AG04450 (cell line): ENCODE measurements around the gene CCDC82. TPM values are rescaled to one million over a fixed set of nuclear protein-coding genes. Genes with fewer than 3 reads are reported as not detected.

Source experiments
- CTCF ChIA-PET: fragments of 300-600, 350-600 bp; formaldehyde crosslinking; extraction: SDS; loops from one replicate; lab custom pipeline; 2022; ENCODE audit warnings: antibody characterized with exemption, inconsistent platforms; lab: Charles Lee
- POLR2A ChIA-PET: fragments of 350-600 bp; formaldehyde crosslinking; extraction: SDS; loops from one replicate; lab custom pipeline; 2021; ENCODE audit warnings: antibody characterized with exemption, inconsistent platforms; lab: Yijun Ruan, JAX
- DNase-seq: peaks from one replicate; pipeline ENCODE4 v3.0.0-alpha.2; 2011; ENCODE audit warnings: low read depth, low spot score
- H3K27ac ChIP-seq: one replicate; pipeline ENCODE4 v1.5.1; 2012; ENCODE audit warnings: low read depth, low read length, control low read depth
- H3K27me3 ChIP-seq: one replicate; pipeline ENCODE4 v1.6.0; 2012; ENCODE audit warnings: low read length; ENCODE audit not compliant: control insufficient read depth, insufficient read depth
- H3K4me3 ChIP-seq: 2 replicates; pipeline ENCODE4 v1.5.1; 2011; ENCODE audit warnings: mild to moderate bottlenecking, low read depth, low read length, control low read depth
- H3K9me3 ChIP-seq: 2 replicates; pipeline ENCODE4 v1.5.1; 2012; ENCODE audit warnings: low read length; ENCODE audit not compliant: control insufficient read depth, insufficient read depth
- CTCF ChIP-seq: IDR thresholded peaks from 2 replicates; pipeline ENCODE4 v1.5.1; 2011; ENCODE audit warnings: low read depth, low read length, control low read depth, inconsistent platforms
- polyA plus RNA-seq: library from polyadenylated mRNA; depleted of rRNA; stranded (reverse); fragments of >200 nt; gene quantifications from 2 replicates; pipeline ENCODE4 v1.2.3, GENCODE V29; 2011

The CCDC82 gene
- polyA plus RNA-seq, 1 experiment, result 20.4 TPM

- POLR2A ChIA-PET, result interaction anchor here (0.6 kb wide), 2 partner anchors 67 to 181 kb away, joined by 3 read pairs; no protein-coding TSS in a partner anchor
- H3K4me3 ChIP-seq, result no peak overlapping the region
- CTCF ChIA-PET, result interaction anchor here (1.8 kb wide), 1 partner anchor 13 kb away, joined by 12 read pairs; the partner anchor contains the start of gene MAML2
Measured at GRCh38 chr11:96329855-96330510, 59.7 kb downstream of the CCDC82 start.

GRCh38 chr11:96329419-96329818, 60.3 kb downstream of the CCDC82 start:
- no peak for DNase-seq
- CTCF ChIA-PET, result interaction anchor here (1.8 kb wide), 1 partner anchor 13 kb away, joined by 12 read pairs; the partner anchor contains the start of gene MAML2
- no peak overlapping the region for H3K4me3 ChIP-seq

More at GRCh38 chr11:96329855-96330510, 59.7 kb downstream of the CCDC82 start:
- Histone ChIP-seq H3K9me3 (no peaks in the 10 kb centered on the region), H3K27ac (no peak overlapping the region), H3K27me3 (no peaks in the 10 kb centered on the region)
- no peak for DNase-seq
- no peak for TF ChIP-seq CTCF

GRCh38 chr11:96328395-96329010, 61.2 kb downstream of the CCDC82 start:
- Histone ChIP-seq H3K27ac (no peak overlapping the region), H3K27me3 (no peaks in the 10 kb centered on the region), H3K4me3 (no peak overlapping the region), H3K9me3 (no peaks in the 10 kb centered on the region)
- no peak for DNase-seq
- TF ChIP-seq CTCF, result no peak
- ChIA-PET CTCF (interaction anchor here (1.1 kb wide), 1 partner anchor 13 kb away, joined by 4 read pairs; no protein-coding TSS in a partner anchor), POLR2A (interaction anchor here (0.6 kb wide), 1 partner anchor 411 kb away, joined by 3 read pairs; no protein-coding TSS in a partner anchor)

More at GRCh38 chr11:96329419-96329818, 60.3 kb downstream of the CCDC82 start:
- POLR2A ChIA-PET, result interaction anchor here (0.6 kb wide), 1 partner anchor 66 kb away, joined by 3 read pairs; no protein-coding TSS in a partner anchor
- TF ChIP-seq CTCF, result no peak
- Histone ChIP-seq H3K27me3 (no peaks in the 10 kb centered on the region), H3K9me3 (no peaks in the 10 kb centered on the region), H3K27ac (no peak overlapping the region)

- H3K9me3 ChIP-seq, result no peaks in the 10 kb centered on the region
- no peak overlapping the region for H3K27ac ChIP-seq
- H3K27me3 ChIP-seq, result no peaks in the 10 kb centered on the region
- H3K4me3 ChIP-seq, result no peak overlapping the region
- ChIA-PET CTCF (interaction anchor here (1.7 kb wide), 1 partner anchor 16 kb away, joined by 7 read pairs; the partner anchor contains the start of gene MAML2), POLR2A (no interaction called here)
- no peak for DNase-seq
- TF ChIP-seq CTCF, result no peak
Measured at GRCh38 chr11:96326959-96327358, 62.8 kb downstream of the CCDC82 start.
